GM19240 (cell line): ENCODE measurements around the gene MYBPC1.

ENCODE experiments used
- DNase-seq: peaks from one replicate; pipeline ENCODE4 v3.0.0; 2011; ENCODE audit warnings: low spot score; ENCODE audit not compliant: insufficient read length

Gene MYBPC1

GRCh38 chr12:101691503-101692096, 96.8 kb downstream of the MYBPC1 start:
- no peak for DNase-seq

GRCh38 chr12:101694297-101694848, 99.6 kb downstream of the MYBPC1 start:
- no peak for DNase-seq

- no peak for DNase-seq
These were observed 100.2 kb downstream of the MYBPC1 start for GRCh38 chr12:101694986-101695385.

- DNase-seq = no peak
These were observed 100.9 kb downstream of the MYBPC1 start for GRCh38 chr12:101695706-101696105.

GRCh38 chr12:101696251-101697196, 101.8 kb downstream of the MYBPC1 start:
- DNase-seq = peak; percentile 11

GRCh38 chr12:101697197-101697929, 102.6 kb downstream of the MYBPC1 start, which contains the start of gene CHPT1:
Gene CHPT1, plus strand, starts transcription at chr12:101697640. Its CDS starts 222 bp downstream, at chr12:101697862.
- peak; percentile 34 for DNase-seq

GRCh38 chr12:101697930-101698799, 103.4 kb downstream of the MYBPC1 start:
- peak; percentile 4 for DNase-seq

- no peak for DNase-seq
These were observed 104.1 kb downstream of the MYBPC1 start for GRCh38 chr12:101698800-101699347.

- no peak for DNase-seq
These were observed 105.6 kb downstream of the MYBPC1 start for GRCh38 chr12:101700299-101700820.

GRCh38 chr12:101703487-101703886, 108.7 kb downstream of the MYBPC1 start:
- DNase-seq = no peak

GRCh38 chr12:101706403-101706802, 111.6 kb downstream of the MYBPC1 start:
- DNase-seq = no peak

- DNase-seq = no peak
These were observed 112.5 kb downstream of the MYBPC1 start for GRCh38 chr12:101707131-101707782.

- DNase-seq = no peak
These were observed 115.5 kb downstream of the MYBPC1 start for GRCh38 chr12:101710288-101710687.

- no peak for DNase-seq
These were observed 118.4 kb downstream of the MYBPC1 start for GRCh38 chr12:101713059-101713682.

GRCh38 chr12:101713930-101714329, 119.2 kb downstream of the MYBPC1 start:
- DNase-seq = no peak

- DNase-seq = no peak
These were observed 120.2 kb downstream of the MYBPC1 start for GRCh38 chr12:101714877-101715444.

GRCh38 chr12:101719566-101719965, 124.8 kb downstream of the MYBPC1 start:
- DNase-seq = no peak

GRCh38 chr12:101720118-101720517, 125.3 kb downstream of the MYBPC1 start:
- DNase-seq = no peak

- no peak for DNase-seq
These were observed 127.6 kb downstream of the MYBPC1 start for GRCh38 chr12:101722392-101722791.
